ENCODE results near the gene SORCS2.

Gene SORCS2

DNA sequence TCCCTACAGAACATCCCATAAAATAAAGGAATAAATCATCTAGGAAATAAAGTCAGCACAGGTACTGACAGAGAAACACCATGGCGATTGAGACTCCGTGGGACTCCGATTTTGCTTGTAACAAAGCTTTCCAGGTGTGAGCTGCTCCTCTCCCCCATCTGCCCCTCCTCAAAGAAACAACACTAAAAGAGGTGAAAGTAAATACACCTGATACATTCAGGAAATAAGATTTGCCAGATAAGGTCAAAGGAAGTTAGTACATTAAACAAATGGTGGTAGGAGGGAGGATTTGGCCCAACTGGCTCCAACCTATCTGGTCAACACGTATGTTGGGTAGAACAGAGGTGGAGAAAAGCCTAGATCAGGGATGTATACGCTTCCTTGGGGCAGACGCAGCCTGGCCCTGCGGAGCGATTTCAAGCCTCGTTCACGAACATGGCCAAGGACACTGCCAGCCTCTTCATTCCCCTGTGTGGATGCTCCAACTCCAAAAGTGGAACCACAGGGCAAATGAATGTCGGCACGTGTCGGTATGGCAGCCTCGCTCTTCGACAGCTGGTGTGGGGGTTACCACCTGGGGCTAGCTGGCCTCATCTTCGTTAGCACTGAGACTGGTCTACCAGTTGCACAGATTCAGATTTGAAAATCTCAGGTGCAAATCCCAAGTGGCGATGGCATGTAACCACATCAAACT lies 584.8 kb downstream of the SORCS2 start:
- H3K9ac ChIP-seq (ENCODE audit: low read depth, low read length) = no peak overlapping the region
- H3K9me3 ChIP-seq (ENCODE audit: control insufficient read depth, insufficient read depth, low read length) = no peaks in the 10 kb centered on the region
- no peaks in the 10 kb centered on the region; the same call in 1 of the 2 replicates for H3K4me1 ChIP-seq (ENCODE audit: insufficient read depth, low read length)
- peaks cover 43% of the 10 kb centered on the region for H3K36me3 ChIP-seq (ENCODE audit: insufficient read depth, low read length)

DNA sequence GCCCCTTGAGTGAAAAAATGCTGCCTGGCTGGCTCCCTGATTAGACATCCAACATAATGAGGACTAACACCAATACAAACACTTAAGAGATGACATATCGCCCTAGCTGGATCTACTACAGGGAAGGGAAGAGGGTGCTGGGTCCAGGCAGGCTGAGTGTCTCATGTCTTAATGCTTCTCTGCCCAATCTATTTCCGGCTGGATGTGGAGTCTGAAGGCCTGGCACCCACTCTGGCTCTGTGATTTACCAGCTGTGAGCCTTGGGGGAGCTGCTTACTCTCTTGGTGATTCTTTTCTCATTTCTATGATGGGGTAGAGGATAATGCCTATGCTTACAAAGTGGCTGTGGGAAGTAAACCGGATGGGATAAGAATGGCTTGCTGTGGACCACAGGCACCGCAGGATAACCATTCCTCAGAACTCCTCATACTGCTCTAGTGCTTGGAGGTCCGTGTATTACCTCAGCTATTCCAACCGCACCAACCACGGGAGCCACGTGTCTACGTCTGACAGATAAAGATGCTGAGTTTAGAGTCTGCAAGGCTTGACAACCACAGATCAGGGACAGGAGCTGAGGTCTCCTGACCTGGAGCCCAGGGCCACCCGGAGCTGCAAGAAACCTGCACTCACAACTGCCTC lies 585.7 kb downstream of the SORCS2 start:
- Histone ChIP-seq H3K4me1 (ENCODE audit: insufficient read depth, low read length) (no peaks in the 10 kb centered on the region; the same call in 1 of the 2 replicates), H3K9me3 (ENCODE audit: control insufficient read depth, insufficient read depth, low read length) (no peaks in the 10 kb centered on the region), H3K9ac (ENCODE audit: low read depth, low read length) (no peak overlapping the region), H3K36me3 (ENCODE audit: insufficient read depth, low read length) (peaks cover 36% of the 10 kb centered on the region)

DNA sequence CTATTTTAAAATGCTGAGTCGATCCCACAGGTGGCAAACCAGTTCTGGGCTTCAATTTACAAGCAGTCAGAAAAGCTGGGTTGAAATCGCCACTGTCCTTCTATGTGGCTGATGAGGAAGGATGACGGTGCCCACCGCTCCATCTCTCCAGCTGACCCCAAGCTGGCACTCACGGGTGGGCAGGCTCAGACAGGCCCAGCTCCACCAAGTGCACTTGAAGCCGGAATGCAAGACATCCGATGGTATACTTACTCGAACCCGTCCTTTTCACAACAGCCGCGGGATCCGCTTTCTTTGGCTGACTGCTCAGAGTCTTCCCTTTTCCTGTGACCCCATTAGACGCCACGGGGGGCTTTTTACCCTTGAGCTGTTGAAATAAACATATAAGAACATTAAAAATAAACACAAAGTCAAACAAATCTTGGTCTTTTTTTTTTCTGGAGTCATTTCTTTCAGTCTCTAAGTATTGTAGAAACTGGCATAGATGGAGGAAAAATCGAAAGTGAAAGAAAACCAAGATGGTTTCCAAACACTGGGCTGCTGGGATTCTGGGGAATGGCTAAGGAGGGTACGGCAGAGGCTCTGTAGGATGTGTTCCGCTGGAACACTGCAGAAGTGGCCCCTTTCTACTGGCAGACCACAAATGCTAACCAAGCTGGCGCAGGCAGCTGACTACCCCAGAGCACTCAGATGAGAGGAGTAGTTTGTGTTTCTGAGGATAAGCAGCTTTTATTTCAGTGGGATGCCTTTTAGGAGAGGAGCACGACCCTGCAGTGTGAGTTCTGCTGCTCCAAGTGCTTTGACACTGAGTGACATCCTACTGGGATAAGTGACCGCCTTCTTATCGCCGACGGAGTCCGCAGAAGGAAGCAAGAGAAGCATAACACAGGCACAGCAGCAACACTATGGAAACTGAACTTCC lies 586.4 kb downstream of the SORCS2 start:
- no peak overlapping the region for H3K9ac ChIP-seq (ENCODE audit: low read depth, low read length)
- H3K36me3 ChIP-seq (ENCODE audit: insufficient read depth, low read length) = peaks cover 35% of the 10 kb centered on the region
- H3K4me1 ChIP-seq (ENCODE audit: insufficient read depth, low read length) = no peaks in the 10 kb centered on the region; the same call in 1 of the 2 replicates
- no peaks in the 10 kb centered on the region for H3K9me3 ChIP-seq (ENCODE audit: control insufficient read depth, insufficient read depth, low read length)

DNA sequence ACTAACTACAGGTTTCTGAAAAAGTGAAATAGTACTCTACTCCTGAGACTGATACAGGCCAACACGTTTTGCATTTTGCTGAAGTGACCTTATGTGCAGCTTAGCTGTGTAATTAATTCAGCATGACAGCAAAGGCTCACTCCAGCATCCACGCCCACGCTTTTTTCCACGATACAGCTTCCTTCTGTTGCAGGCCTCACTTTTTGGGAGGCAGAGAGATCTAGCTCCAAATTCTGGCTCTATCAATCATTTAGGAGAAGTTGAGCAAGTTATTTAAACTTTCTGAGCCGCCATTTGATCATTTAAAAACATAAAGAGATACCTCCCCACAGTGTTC lies 587.1 kb downstream of the SORCS2 start:
- Histone ChIP-seq H3K9ac (ENCODE audit: low read depth, low read length) (no peak overlapping the region), H3K36me3 (ENCODE audit: insufficient read depth, low read length) (peaks cover 39% of the 10 kb centered on the region), H3K4me1 (ENCODE audit: insufficient read depth, low read length) (no peaks in the 10 kb centered on the region; the same call in 1 of the 2 replicates), H3K9me3 (ENCODE audit: control insufficient read depth, insufficient read depth, low read length) (no peaks in the 10 kb centered on the region)

DNA sequence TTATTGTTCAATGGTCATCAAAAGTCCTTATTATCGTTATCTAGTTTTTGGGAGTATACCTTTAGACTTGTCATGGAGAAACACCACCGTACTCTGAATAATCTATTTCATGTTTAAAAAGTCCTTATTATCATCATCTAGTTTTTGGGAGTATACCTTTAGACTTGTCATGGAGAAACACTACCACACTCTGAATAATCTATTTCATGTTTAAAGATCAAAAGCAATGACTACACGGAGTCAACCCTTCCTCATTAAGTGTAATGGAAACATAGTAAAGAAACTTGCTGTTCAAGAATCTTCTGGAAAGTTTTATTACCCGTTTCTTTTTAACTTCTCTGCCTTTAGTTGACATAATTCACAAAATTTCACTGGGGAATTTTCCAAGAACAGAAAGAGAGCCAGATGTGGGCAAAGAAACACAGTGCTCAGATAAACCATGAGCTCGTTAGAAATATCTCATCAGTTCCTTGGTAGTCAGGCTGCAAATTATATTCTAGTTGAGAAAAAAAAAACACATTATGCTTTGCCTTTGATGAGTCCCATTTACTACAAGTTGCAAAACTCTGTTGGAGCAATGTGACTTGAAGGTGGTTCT lies 588.5 kb downstream of the SORCS2 start:
- Histone ChIP-seq H3K36me3 (ENCODE audit: insufficient read depth, low read length) (peaks cover 41% of the 10 kb centered on the region), H3K4me1 (ENCODE audit: insufficient read depth, low read length) (no peaks in the 10 kb centered on the region), H3K9ac (ENCODE audit: low read depth, low read length) (no peak overlapping the region), H3K9me3 (ENCODE audit: control insufficient read depth, insufficient read depth, low read length) (no peaks in the 10 kb centered on the region)

DNA sequence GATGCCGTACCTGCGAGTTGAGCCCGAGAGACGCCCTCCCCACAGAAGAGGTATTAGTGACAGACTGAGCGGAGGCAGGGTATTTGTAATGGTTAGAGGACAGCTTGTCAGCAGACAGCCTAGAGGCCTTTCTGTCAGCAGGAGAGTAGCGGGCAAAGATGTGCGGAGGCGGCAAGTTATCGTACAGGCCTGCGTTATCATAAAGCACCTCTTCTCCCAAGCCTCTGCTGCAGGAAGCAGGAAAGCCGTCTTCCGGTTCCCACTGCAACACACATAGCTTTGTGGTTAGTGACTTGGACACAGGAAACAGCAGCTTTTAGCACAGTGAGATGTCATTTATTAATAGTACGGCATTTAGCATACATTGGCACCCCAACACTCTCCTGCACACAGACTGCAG lies 589.0 kb downstream of the SORCS2 start:
- peaks cover 43% of the 10 kb centered on the region for H3K36me3 ChIP-seq (ENCODE audit: insufficient read depth, low read length)
- H3K9me3 ChIP-seq (ENCODE audit: control insufficient read depth, insufficient read depth, low read length) = no peaks in the 10 kb centered on the region
- H3K9ac ChIP-seq (ENCODE audit: low read depth, low read length) = no peak overlapping the region
- no peaks in the 10 kb centered on the region for H3K4me1 ChIP-seq (ENCODE audit: insufficient read depth, low read length)

DNA sequence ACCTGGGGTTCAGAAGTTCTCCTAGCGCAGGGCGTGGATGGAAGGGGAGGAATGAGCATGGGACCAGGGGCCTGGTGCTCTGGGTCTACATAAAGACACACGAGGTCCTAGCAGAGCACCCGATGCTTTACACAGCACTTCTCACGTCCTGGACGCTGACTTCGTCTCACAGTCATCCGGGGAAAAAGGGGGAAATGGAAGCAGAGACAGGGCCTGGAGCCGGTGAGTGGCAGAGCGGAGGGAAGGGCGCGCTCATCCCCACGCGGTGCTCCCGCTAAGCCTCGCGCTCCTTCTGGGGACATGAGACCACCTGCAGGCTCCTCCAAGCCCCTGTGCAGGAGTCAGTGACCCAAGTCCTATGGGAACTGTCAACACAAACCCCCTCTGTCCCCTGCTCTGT lies 589.7 kb downstream of the SORCS2 start:
- no peaks in the 10 kb centered on the region for H3K9me3 ChIP-seq (ENCODE audit: control insufficient read depth, insufficient read depth, low read length)
- H3K9ac ChIP-seq (ENCODE audit: low read depth, low read length) = no peak overlapping the region
- H3K36me3 ChIP-seq (ENCODE audit: insufficient read depth, low read length) = peaks cover 47% of the 10 kb centered on the region
- H3K4me1 ChIP-seq (ENCODE audit: insufficient read depth, low read length) = no peaks in the 10 kb centered on the region

DNA sequence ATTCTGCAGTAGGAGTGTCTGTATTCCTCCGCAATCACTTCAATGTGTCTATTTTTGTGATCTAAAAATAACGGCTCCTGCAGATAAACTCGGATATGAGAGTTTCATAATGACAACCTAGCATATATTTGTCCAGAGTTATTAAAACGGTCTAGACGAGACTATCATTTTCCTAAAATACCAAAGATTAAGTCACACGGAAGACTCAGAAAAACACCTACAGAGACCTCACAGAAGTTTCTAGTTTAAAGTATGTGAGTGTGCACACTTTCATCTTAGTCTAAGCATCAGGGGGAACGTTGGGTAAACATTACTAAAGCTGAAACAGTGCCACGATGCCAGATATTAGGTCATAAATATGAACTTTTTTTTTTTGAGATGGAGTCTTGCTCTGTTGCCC lies 590.4 kb downstream of the SORCS2 start:
- peaks cover 43% of the 10 kb centered on the region for H3K36me3 ChIP-seq (ENCODE audit: insufficient read depth, low read length)
- H3K4me1 ChIP-seq (ENCODE audit: insufficient read depth, low read length) = no peaks in the 10 kb centered on the region
- H3K9ac ChIP-seq (ENCODE audit: low read depth, low read length) = no peak overlapping the region
- H3K9me3 ChIP-seq (ENCODE audit: control insufficient read depth, insufficient read depth, low read length) = no peaks in the 10 kb centered on the region

DNA sequence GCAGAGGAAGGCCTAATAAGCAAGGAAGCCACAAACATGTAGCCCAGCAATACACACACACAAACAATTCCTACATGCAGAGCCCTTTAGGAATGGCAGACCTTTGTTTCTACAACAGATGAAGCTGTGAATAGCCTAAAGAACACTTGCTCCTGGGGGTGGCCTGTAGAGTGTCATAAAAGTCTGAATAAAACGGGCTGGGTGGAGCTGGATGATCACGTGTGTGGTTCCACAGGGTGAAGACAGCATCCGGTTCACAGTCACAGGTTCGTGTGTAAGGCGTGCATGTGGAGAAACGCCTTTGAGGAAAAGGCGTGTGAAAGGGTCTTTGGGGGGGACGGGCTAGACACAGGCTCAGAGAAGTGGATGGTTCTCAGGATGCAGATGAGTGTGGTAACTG lies 591.2 kb downstream of the SORCS2 start:
- no peaks in the 10 kb centered on the region for H3K9me3 ChIP-seq (ENCODE audit: control insufficient read depth, insufficient read depth, low read length)
- H3K36me3 ChIP-seq (ENCODE audit: insufficient read depth, low read length) = peaks cover 39% of the 10 kb centered on the region
- H3K4me1 ChIP-seq (ENCODE audit: insufficient read depth, low read length) = no peaks in the 10 kb centered on the region
- H3K9ac ChIP-seq (ENCODE audit: low read depth, low read length) = no peak overlapping the region

DNA sequence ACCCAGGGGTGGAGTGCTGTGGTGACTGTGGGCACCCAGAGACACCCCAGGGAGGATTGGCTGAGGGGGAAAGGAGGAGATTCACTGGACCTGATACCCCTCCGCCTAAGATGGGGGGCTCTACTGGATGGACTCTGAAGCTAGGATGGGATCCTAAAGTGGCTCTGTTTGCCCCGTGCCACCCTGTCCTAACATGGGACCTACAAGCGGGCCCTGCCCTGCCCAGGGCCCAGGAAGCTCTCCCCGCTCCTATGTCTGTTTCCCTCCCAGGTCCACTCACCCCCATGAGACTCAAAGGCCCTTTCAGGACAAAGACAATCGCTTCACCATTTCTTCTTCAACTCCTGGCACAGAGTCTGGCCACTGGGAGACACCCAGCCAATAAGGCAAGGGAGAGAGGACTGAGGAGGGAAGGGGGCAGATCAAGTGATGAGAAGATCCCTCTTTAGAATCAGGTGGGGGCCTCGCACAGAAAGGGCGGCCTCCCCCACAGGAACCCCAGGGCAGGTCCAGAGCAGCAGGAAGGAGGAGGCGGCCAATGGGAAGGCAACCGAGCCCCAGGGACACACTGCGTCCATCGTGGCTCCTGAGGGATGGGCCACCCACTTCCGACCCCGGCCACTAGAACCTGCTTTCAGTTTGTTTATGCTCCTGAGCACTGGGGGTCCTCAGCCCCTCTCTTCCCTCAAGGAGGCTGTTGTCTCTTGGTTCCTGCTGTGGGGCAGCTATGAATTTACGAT lies 592.0 kb downstream of the SORCS2 start:
- no peaks in the 10 kb centered on the region for H3K4me1 ChIP-seq (ENCODE audit: insufficient read depth, low read length)
- H3K36me3 ChIP-seq (ENCODE audit: insufficient read depth, low read length) = peaks cover 37% of the 10 kb centered on the region
- no peaks in the 10 kb centered on the region for H3K9me3 ChIP-seq (ENCODE audit: control insufficient read depth, insufficient read depth, low read length)
- no peak overlapping the region for H3K9ac ChIP-seq (ENCODE audit: low read depth, low read length)

DNA sequence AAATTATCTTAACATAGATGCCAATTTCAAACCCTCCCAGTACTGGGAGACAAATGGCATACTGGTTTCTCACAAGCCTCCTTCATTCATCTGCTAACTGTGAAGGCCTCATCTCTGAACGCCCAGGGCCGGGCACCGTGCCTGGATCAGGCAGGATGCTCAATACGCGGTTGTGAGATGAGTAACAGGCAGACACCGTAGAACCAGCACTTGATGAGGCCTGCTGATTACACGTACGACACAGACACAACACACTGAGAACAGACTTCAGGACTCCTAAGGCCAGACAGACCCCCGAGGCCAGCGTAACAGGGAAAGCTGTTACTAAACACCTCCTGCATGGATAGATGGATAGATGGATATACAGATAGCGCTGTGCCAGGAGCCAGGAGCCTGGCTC lies 592.7 kb downstream of the SORCS2 start:
- H3K36me3 ChIP-seq (ENCODE audit: insufficient read depth, low read length) = peaks cover 32% of the 10 kb centered on the region
- no peaks in the 10 kb centered on the region for H3K4me1 ChIP-seq (ENCODE audit: insufficient read depth, low read length)
- no peak overlapping the region for H3K9ac ChIP-seq (ENCODE audit: low read depth, low read length)
- no peaks in the 10 kb centered on the region for H3K9me3 ChIP-seq (ENCODE audit: control insufficient read depth, insufficient read depth, low read length)

DNA sequence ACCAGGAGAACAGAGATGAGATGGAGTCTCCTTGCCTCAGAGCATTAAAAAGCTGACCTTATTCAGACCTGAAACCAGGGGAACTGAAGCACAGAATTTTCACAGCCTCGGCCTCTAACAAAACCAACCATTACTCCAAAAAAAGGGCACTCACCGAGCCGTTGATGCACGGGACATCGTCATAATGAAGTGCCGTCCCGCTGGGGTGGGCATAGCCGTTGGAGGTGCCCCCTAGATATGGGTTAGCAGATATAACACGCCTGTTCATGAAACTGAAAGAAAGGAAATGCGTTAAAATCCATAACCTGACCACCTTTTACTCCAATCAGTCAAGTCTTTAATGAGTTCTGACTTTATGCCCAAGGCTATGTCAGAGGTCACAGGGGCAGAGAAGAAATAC lies 593.7 kb downstream of the SORCS2 start:
- Histone ChIP-seq H3K4me1 (ENCODE audit: insufficient read depth, low read length) (no peaks in the 10 kb centered on the region), H3K9me3 (ENCODE audit: control insufficient read depth, insufficient read depth, low read length) (no peaks in the 10 kb centered on the region), H3K9ac (ENCODE audit: low read depth, low read length) (no peak overlapping the region), H3K36me3 (ENCODE audit: insufficient read depth, low read length) (peaks cover 29% of the 10 kb centered on the region)

DNA sequence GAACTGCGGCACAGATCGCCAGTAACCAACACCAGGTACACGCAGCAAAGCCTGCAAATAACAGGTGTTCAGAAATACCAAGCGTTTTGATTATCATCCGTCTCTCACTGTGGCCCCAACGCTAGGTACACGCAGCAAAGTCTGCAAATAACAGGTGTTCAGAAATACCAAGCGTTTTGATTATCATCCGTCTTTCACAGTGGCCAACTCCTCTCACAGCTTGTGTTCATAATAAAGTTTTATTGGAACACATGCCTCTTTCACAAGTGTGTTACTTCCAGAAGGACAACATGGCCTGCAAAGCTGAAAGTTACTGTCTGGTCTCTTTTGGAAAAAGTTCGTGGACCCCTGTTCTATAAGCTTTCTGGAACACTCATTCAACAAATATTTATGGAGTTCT lies 594.2 kb downstream of the SORCS2 start:
- H3K9ac ChIP-seq (ENCODE audit: low read depth, low read length) = no peak overlapping the region
- peaks cover 25% of the 10 kb centered on the region for H3K36me3 ChIP-seq (ENCODE audit: insufficient read depth, low read length)
- H3K4me1 ChIP-seq (ENCODE audit: insufficient read depth, low read length) = no peaks in the 10 kb centered on the region
- no peaks in the 10 kb centered on the region for H3K9me3 ChIP-seq (ENCODE audit: control insufficient read depth, insufficient read depth, low read length)

DNA sequence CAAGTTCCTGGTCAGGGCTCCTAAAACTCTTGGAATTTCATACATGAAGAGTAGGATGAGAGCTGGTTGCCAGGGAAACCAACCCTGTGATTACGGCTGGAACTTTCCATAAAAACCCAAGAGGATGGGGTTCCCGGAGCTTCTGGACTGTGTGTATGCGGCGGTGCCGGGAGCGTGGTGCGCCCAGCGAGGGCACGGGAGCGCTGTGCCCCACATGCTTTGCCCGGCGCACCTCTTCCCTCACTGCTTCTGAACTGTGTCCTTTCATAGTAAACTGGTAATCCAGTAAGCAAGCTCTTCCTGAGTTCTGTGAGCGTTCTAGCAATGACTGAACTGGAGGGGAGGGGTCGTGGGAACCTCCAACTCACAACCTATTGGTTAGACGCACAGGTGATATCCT lies 594.7 kb downstream of the SORCS2 start:
- peaks cover 26% of the 10 kb centered on the region for H3K36me3 ChIP-seq (ENCODE audit: insufficient read depth, low read length)
- no peak overlapping the region for H3K9ac ChIP-seq (ENCODE audit: low read depth, low read length)
- H3K9me3 ChIP-seq (ENCODE audit: control insufficient read depth, insufficient read depth, low read length) = no peaks in the 10 kb centered on the region
- no peaks in the 10 kb centered on the region for H3K4me1 ChIP-seq (ENCODE audit: insufficient read depth, low read length)
